UCSD-AML1 (cell line): Measurements from ENCODE around the gene CFAP99.
A peak's percentile ranks its signal among the peaks of the same experiment; 100 is the strongest.
"Not testable (repeated sequence)": the region's sequence is repeated elsewhere in the genome, so short reads cannot be mapped to it uniquely, and the experiment has no call there.

Source experiments
- DNase-seq: peaks from one replicate; lab custom pipeline; 2025; ENCODE audit not compliant: unreplicated experiment; lab: John Stamatoyannopoulos, UW

The CFAP99 gene

GRCh38 chr4:2465032-2465431 lies 46.3 kb downstream of the CFAP99 start:
- no peak for DNase-seq

- not testable (repeated sequence) for DNase-seq
These were observed 46.8 kb downstream of the CFAP99 start for GRCh38 chr4:2465544-2465943.

- peak; percentile 95 for DNase-seq
These were observed 49.9 kb downstream of the CFAP99 start, which contains the start of gene RNF4 for GRCh38 chr4:2468456-2469191. Gene RNF4 (plus strand): TSS chr4:2469106. CDS start chr4:2490494, 21,388 bp downstream.

- DNase-seq = peak; percentile 66
These were observed 50.6 kb downstream of the CFAP99 start for GRCh38 chr4:2469192-2469984.

GRCh38 chr4:2470791-2471190 lies 52.0 kb downstream of the CFAP99 start:
- no peak for DNase-seq

- DNase-seq = no peak
These were observed 53.4 kb downstream of the CFAP99 start for GRCh38 chr4:2472187-2472586.

- DNase-seq = no peak
These were observed 59.5 kb downstream of the CFAP99 start for GRCh38 chr4:2478229-2478628.

GRCh38 chr4:2480649-2481048 lies 61.9 kb downstream of the CFAP99 start:
- DNase-seq = no peak

- no peak for DNase-seq
These were observed 63.4 kb downstream of the CFAP99 start for GRCh38 chr4:2482192-2482591.

- no peak for DNase-seq
These were observed 63.9 kb downstream of the CFAP99 start for GRCh38 chr4:2482693-2483092.

GRCh38 chr4:2483237-2483636 lies 64.5 kb downstream of the CFAP99 start:
- DNase-seq = no peak

- no peak for DNase-seq
These were observed 65.4 kb downstream of the CFAP99 start for GRCh38 chr4:2484185-2484584.

- peak; percentile 77 for DNase-seq
These were observed 66.2 kb downstream of the CFAP99 start for GRCh38 chr4:2484993-2485392.

GRCh38 chr4:2485956-2486355 lies 67.2 kb downstream of the CFAP99 start:
- DNase-seq = no peak

- no peak for DNase-seq
These were observed 68.2 kb downstream of the CFAP99 start for GRCh38 chr4:2486981-2487380.

- DNase-seq = no peak
These were observed 68.9 kb downstream of the CFAP99 start for GRCh38 chr4:2487632-2488031.

- no peak for DNase-seq
These were observed 70.5 kb downstream of the CFAP99 start for GRCh38 chr4:2489081-2489805.

GRCh38 chr4:2489841-2490552 lies 71.2 kb downstream of the CFAP99 start:
- no peak for DNase-seq

- DNase-seq = no peak
These were observed 74.2 kb downstream of the CFAP99 start for GRCh38 chr4:2492970-2493369.

GRCh38 chr4:2494992-2495391 lies 76.2 kb downstream of the CFAP99 start:
- DNase-seq = no peak

GRCh38 chr4:2497324-2497723 lies 78.6 kb downstream of the CFAP99 start:
- no peak for DNase-seq
